Upper lobe of right lung (tissue), 1 donor: Measurements from ENCODE around the gene CACNA2D4. TPM values are rescaled to one million over a fixed set of nuclear protein-coding genes. Genes with fewer than 3 reads are reported as not detected.

Experiments
- ATAC-seq: fragments of 200-7000 bp; cut with Tn5 transposase; one replicate; pipeline ENCODE4 v1.9.1; 2020; ENCODE audit warnings: mild to moderate bottlenecking, moderate library complexity
- DNase-seq: peaks from one replicate; pipeline ENCODE4 v3.0.0-alpha.2; 2020
- H3K27ac ChIP-seq: fragments of 200-600 bp; one replicate; pipeline ENCODE4 v1.8.0; 2022
- H3K27me3 ChIP-seq: fragments of 200-600 bp; one replicate; pipeline ENCODE4 v1.8.0; 2022; ENCODE audit warnings: mild to moderate bottlenecking
- H3K36me3 ChIP-seq: fragments of 200-600 bp; one replicate; pipeline ENCODE4 v1.8.0; 2022
- H3K4me1 ChIP-seq: fragments of 200-600 bp; one replicate; pipeline ENCODE4 v1.8.0; 2022
- H3K4me3 ChIP-seq: fragments of 200-600 bp; one replicate; pipeline ENCODE4 v1.8.0; 2022; ENCODE audit warnings: mild to moderate bottlenecking
- H3K9me3 ChIP-seq: fragments of 200-600 bp; one replicate; pipeline ENCODE4 v1.8.0; 2022
- CTCF ChIP-seq: fragments of 200-600 bp; IDR thresholded peaks from one replicate; pipeline ENCODE4 v1.8.0; 2022; ENCODE audit warnings: antibody characterized with exemption
- intact Hi-C: fragments of 100-400 bp; cut with DNase I; formaldehyde crosslinking; loops from one replicate; pipeline ENCODE4 v1.11.0; 2022
- total RNA-seq: library from RNA; stranded (reverse); fragmentation: NEBNext Ultra II Directional; extraction: Animal tissue kit (Norgen Biotek cat#: 25700); gene quantifications from one replicate; pipeline ENCODE4 v1.2.1, GENCODE V29; 2021
- donor health status: DM: no; HTN: yes; CAD: no; lungs with severe emphysema.

Gene CACNA2D4
- total RNA-seq, 1 donor from 2014 or later, result 5.5 TPM

- Histone ChIP-seq H3K27ac (no peak overlapping the region), H3K27me3 (no peaks in the 10 kb centered on the region), H3K4me1 (no peaks in the 10 kb centered on the region), H3K9me3 (no peaks in the 10 kb centered on the region), H3K36me3 (no peaks in the 10 kb centered on the region), H3K4me3 (no peak overlapping the region)
- intact Hi-C loops, result no loop called here
- DNase-seq (no peak), ATAC-seq (no peak)
- no peak for TF ChIP-seq CTCF
These were observed 53.6 kb downstream of the CACNA2D4 start for GRCh38 chr12:1864867-1865266.

- H3K36me3 ChIP-seq, result no peaks in the 10 kb centered on the region
- intact Hi-C loops, result no loop called here
- no peaks in the 10 kb centered on the region for H3K9me3 ChIP-seq
- H3K27ac ChIP-seq, result no peak overlapping the region
- ATAC-seq, result no peak
- no peaks in the 10 kb centered on the region for H3K4me1 ChIP-seq
- no peak overlapping the region for H3K4me3 ChIP-seq
- DNase-seq, result no peak
- TF ChIP-seq CTCF, result no peak
- H3K27me3 ChIP-seq, result no peaks in the 10 kb centered on the region
These were observed 54.0 kb downstream of the CACNA2D4 start for GRCh38 chr12:1864456-1864855.

- Histone ChIP-seq H3K9me3 (no peaks in the 10 kb centered on the region), H3K27me3 (no peaks in the 10 kb centered on the region), H3K4me3 (no peak overlapping the region), H3K27ac (no peak overlapping the region), H3K4me1 (no peaks in the 10 kb centered on the region), H3K36me3 (no peaks in the 10 kb centered on the region)
- ATAC-seq (no peak), DNase-seq (no peak)
- intact Hi-C loops, result no loop called here
- no peak for TF ChIP-seq CTCF
These were observed 54.6 kb downstream of the CACNA2D4 start for GRCh38 chr12:1863823-1864222.

- Histone ChIP-seq H3K9me3 (no peaks in the 10 kb centered on the region), H3K27ac (no peak overlapping the region), H3K36me3 (no peaks in the 10 kb centered on the region), H3K4me3 (no peak overlapping the region), H3K4me1 (no peaks in the 10 kb centered on the region), H3K27me3 (no peaks in the 10 kb centered on the region)
- DNase-seq, result no peak
- no peak for ATAC-seq
- TF ChIP-seq CTCF, result no peak
- intact Hi-C loops, result no loop called here
These were observed 55.5 kb downstream of the CACNA2D4 start for GRCh38 chr12:1862973-1863372.

- Histone ChIP-seq H3K27me3 (no peaks in the 10 kb centered on the region), H3K36me3 (no peaks in the 10 kb centered on the region), H3K4me1 (no peaks in the 10 kb centered on the region), H3K27ac (no peak overlapping the region), H3K4me3 (no peak overlapping the region), H3K9me3 (no peaks in the 10 kb centered on the region)
- intact Hi-C loops, result no loop called here
- ATAC-seq (no peak), DNase-seq (peak; percentile 43)
- no peak for TF ChIP-seq CTCF
These were observed 58.8 kb downstream of the CACNA2D4 start for GRCh38 chr12:1859643-1860042.

- no peak for DNase-seq
- H3K27ac ChIP-seq, result no peak overlapping the region
- TF ChIP-seq CTCF, result no peak
- no peaks in the 10 kb centered on the region for H3K9me3 ChIP-seq
- no peaks in the 10 kb centered on the region for H3K4me1 ChIP-seq
- H3K36me3 ChIP-seq, result no peaks in the 10 kb centered on the region
- no peaks in the 10 kb centered on the region for H3K27me3 ChIP-seq
- ATAC-seq, result no peak
- intact Hi-C loops, result no loop called here
- H3K4me3 ChIP-seq, result no peak overlapping the region
These were observed 60.0 kb downstream of the CACNA2D4 start for GRCh38 chr12:1858456-1858855.
